Vagina (tissue), 2 donors: ENCODE results near the gene RAB3IL1.

Source experiments
- POLR2A ChIP-seq, 2 donors: fragments of 450-650 bp; IDR thresholded peaks; one replicate each; pipeline ENCODE4 v1.6.1; 2017; ENCODE audit warnings: antibody characterized with exemption in 2 of 2, mild to moderate bottlenecking in 2 of 2, moderate library complexity in 2 of 2
- TF ChIP-seq, protein P1 (sequence below), 3 experiments: fragments of 450-650 bp in 2 of 3; fragments of 200-600 bp in 1 of 3; sonication (generic) in 1 of 3; IDR thresholded peaks; one replicate each; pipeline ENCODE4 v1.5.1; 2017 to 2019; ENCODE audit warnings: antibody characterized with exemption in 3 of 3, mild to moderate bottlenecking in 2 of 3, moderate library complexity in 2 of 3

DNA sequence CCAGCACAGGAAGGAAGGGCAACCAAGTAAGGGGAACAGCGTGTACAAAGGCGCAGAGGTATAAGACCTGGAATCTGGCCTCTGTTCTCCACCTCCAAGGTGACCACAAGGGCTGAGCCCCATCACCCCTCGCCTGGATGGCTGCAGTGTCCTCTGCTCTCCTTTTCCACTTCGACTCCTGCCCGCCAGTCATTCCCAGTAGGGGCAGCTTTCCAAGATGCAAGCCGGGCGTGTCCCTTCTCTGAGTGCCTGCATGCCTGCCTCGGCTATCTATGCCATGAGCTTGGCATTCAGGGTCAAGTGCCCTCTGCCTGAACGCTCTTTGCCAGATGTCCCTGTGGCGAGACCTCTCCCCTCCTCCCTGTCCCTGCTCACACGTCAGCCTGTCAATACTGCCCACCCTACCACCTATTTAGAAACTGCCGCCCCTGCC lies 43.0 kb downstream of the RAB3IL1 start:
- TF ChIP-seq, protein P1, sequence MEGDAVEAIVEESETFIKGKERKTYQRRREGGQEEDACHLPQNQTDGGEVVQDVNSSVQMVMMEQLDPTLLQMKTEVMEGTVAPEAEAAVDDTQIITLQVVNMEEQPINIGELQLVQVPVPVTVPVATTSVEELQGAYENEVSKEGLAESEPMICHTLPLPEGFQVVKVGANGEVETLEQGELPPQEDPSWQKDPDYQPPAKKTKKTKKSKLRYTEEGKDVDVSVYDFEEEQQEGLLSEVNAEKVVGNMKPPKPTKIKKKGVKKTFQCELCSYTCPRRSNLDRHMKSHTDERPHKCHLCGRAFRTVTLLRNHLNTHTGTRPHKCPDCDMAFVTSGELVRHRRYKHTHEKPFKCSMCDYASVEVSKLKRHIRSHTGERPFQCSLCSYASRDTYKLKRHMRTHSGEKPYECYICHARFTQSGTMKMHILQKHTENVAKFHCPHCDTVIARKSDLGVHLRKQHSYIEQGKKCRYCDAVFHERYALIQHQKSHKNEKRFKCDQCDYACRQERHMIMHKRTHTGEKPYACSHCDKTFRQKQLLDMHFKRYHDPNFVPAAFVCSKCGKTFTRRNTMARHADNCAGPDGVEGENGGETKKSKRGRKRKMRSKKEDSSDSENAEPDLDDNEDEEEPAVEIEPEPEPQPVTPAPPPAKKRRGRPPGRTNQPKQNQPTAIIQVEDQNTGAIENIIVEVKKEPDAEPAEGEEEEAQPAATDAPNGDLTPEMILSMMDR (IDR thresholded peaks at IDR 0.05): no peak
- no peak for TF ChIP-seq POLR2A (IDR thresholded peaks at IDR 0.05)
